Mesenchymal stem cell (in vitro differentiated cells and primary cell): Measurements from ENCODE around the gene MOG.

Source experiments
- DNase-seq: peaks from one replicate; pipeline ENCODE4 v3.0.0-alpha.2; 2013
- H2AFZ ChIP-seq: one replicate; pipeline ENCODE4 v1.6.1; 2013; ENCODE audit warnings: low read depth, mild to moderate bottlenecking, control low read depth, inconsistent platforms, low read length, moderate library complexity
- H2AK5ac ChIP-seq: 2 replicates; pipeline ENCODE4 v1.6.1; 2013; ENCODE audit warnings: low read length, moderate library complexity, mild to moderate bottlenecking, inconsistent platforms; ENCODE audit not compliant: severe bottlenecking
- H2BK120ac ChIP-seq: one replicate; pipeline ENCODE4 v1.6.1; 2013; ENCODE audit warnings: low read depth, mild to moderate bottlenecking, inconsistent platforms, low read length, moderate library complexity
- H2BK12ac ChIP-seq, 2 experiments: one replicate each; pipeline ENCODE4 v1.6.1; 2013; ENCODE audit warnings: inconsistent platforms in 2 of 2, low read length in 2 of 2, mild to moderate bottlenecking in 2 of 2, moderate library complexity in 2 of 2, control low read depth in 1 of 2
- H2BK15ac ChIP-seq: one replicate; pipeline ENCODE4 v1.6.1; 2013; ENCODE audit warnings: mild to moderate bottlenecking, low read depth, inconsistent platforms; ENCODE audit not compliant: poor library complexity, severe bottlenecking
- H2BK5ac ChIP-seq: 2 replicates; pipeline ENCODE4 v1.6.1; 2013; ENCODE audit warnings: low read depth, mild to moderate bottlenecking, low read length, control low read depth, inconsistent platforms; ENCODE audit not compliant: poor library complexity, severe bottlenecking
- H3K14ac ChIP-seq, 2 experiments: one replicate each; pipeline ENCODE4 v1.6.1; 2013; ENCODE audit warnings: inconsistent platforms in 2 of 2, low read length in 2 of 2, control low read depth in 1 of 2, mild to moderate bottlenecking in 1 of 2, moderate library complexity in 1 of 2
- H3K18ac ChIP-seq, 2 experiments: one replicate each; pipeline ENCODE4 v1.6.1; 2013; ENCODE audit warnings: inconsistent platforms in 2 of 2, low read length in 2 of 2, control low read depth in 1 of 2, low read depth in 1 of 2, mild to moderate bottlenecking in 1 of 2
- H3K23ac ChIP-seq, 2 experiments: one replicate each; pipeline ENCODE4 v1.6.1; 2013; ENCODE audit warnings: inconsistent platforms in 2 of 2, low read length in 2 of 2, mild to moderate bottlenecking in 2 of 2, moderate library complexity in 2 of 2, control low read depth in 1 of 2
- H3K27ac ChIP-seq: 2 replicates; pipeline ENCODE4 v1.5.1; 2013; ENCODE audit warnings: mild to moderate bottlenecking, moderate library complexity, low read length, control low read depth, inconsistent platforms; ENCODE audit not compliant: poor library complexity, severe bottlenecking
- H3K27me3 ChIP-seq, 2 experiments: 2 replicates each; pipeline versions ENCODE4 v1.6.1 to v1.7.0; 2013; ENCODE audit warnings: low read length in 2 of 2, mild to moderate bottlenecking in 2 of 2, moderate library complexity in 2 of 2, control low read depth in 1 of 2, inconsistent platforms in 1 of 2; ENCODE audit not compliant: control insufficient read depth in 1 of 2, insufficient read depth in 1 of 2
- H3K36me3 ChIP-seq, 2 experiments: 2 replicates each; pipeline versions ENCODE4 v1.6.1 to v1.7.0; 2013; ENCODE audit warnings: low read length in 2 of 2, control low read depth in 1 of 2, inconsistent platforms in 1 of 2, low read depth in 1 of 2, mild to moderate bottlenecking in 1 of 2; ENCODE audit not compliant: insufficient read depth in 2 of 2, control insufficient read depth in 1 of 2
- H3K4ac ChIP-seq, 2 experiments: one replicate each; pipeline ENCODE4 v1.6.1; 2013; ENCODE audit warnings: inconsistent platforms in 2 of 2, low read length in 2 of 2, mild to moderate bottlenecking in 2 of 2, moderate library complexity in 2 of 2, control low read depth in 1 of 2, low read depth in 1 of 2
- H3K4me1 ChIP-seq: 2 replicates; pipeline ENCODE4 v1.6.1; 2013; ENCODE audit warnings: low read depth, low read length, control low read depth; ENCODE audit not compliant: control insufficient read depth, insufficient read depth
- H3K4me2 ChIP-seq: 2 replicates; pipeline ENCODE4 v1.6.1; 2013; ENCODE audit warnings: low read length, mild to moderate bottlenecking, inconsistent platforms; ENCODE audit not compliant: poor library complexity, severe bottlenecking
- H3K4me3 ChIP-seq, 2 experiments: 2 replicates each; pipeline versions ENCODE4 v1.5.1 to v1.7.0; 2013; ENCODE audit warnings: low read length in 2 of 2, mild to moderate bottlenecking in 2 of 2, control low read depth in 1 of 2, low read depth in 1 of 2; ENCODE audit not compliant: insufficient read depth in 1 of 2
- H3K79me1 ChIP-seq: replicated peaks from 2 replicates; pipeline ENCODE4 v1.6.1; 2013; ENCODE audit warnings: mild to moderate bottlenecking, control low read depth, low read length, inconsistent platforms; ENCODE audit not compliant: poor library complexity, severe bottlenecking
- H3K9ac ChIP-seq: 2 replicates; pipeline ENCODE4 v1.7.0; 2013; ENCODE audit warnings: mild to moderate bottlenecking, low read length, moderate library complexity
- H3K9me3 ChIP-seq: 2 replicates; pipeline ENCODE4 v1.7.0; 2013; ENCODE audit warnings: mild to moderate bottlenecking, low read length; ENCODE audit not compliant: control insufficient read depth
- H4K8ac ChIP-seq: one replicate; pipeline ENCODE4 v1.6.1; 2013; ENCODE audit warnings: inconsistent platforms, mild to moderate bottlenecking, low read length, moderate library complexity
- H4K91ac ChIP-seq: one replicate; pipeline ENCODE4 v1.6.1; 2013; ENCODE audit warnings: mild to moderate bottlenecking, low read length, inconsistent platforms
- WGBS: methylation state at CpG from one replicate; pipeline ENCODE4 v1.1.7; 2013; ENCODE audit warnings: mixed read lengths; 5-methylcytosine and 5-hydroxymethylcytosine counted together

The MOG gene

GRCh38 chr6:29680904-29681303, 24.0 kb downstream of the MOG start, which contains the start of gene ZFP57:
TSS of gene ZFP57 (minus strand) at chr6:29681152. CDS start at chr6:29677003, 4,149 bp downstream.
- Histone ChIP-seq H3K27ac (no peak within 1 kb of the TSS), H3K27me3 (peaks cover 4 to 30% of the 10 kb centered on the region in 2 experiments), H2BK15ac (no peak within 1 kb of the TSS), H4K91ac (no peak within 1 kb of the TSS), H3K36me3 (no peaks in the 10 kb centered on the region), H3K9me3 (peaks cover 7% of the 10 kb centered on the region), H2AK5ac (no peak within 1 kb of the TSS), H4K8ac (no peak within 1 kb of the TSS), H3K4me3 (no peak within 1 kb of the TSS), H3K4ac (no peak within 1 kb of the TSS), H2BK5ac (no peak within 1 kb of the TSS), H3K4me1 (peaks cover 2% of the 10 kb centered on the region), H3K9ac (no peak within 1 kb of the TSS), H3K79me1 (no peaks in the 10 kb centered on the region), H3K4me2 (no peak within 1 kb of the TSS), H2AFZ (no peak within 1 kb of the TSS), H3K23ac (no peak within 1 kb of the TSS), H3K14ac (no peak within 1 kb of the TSS), H2BK120ac (no peak within 1 kb of the TSS), H3K18ac (no peak within 1 kb of the TSS), H2BK12ac (no peak within 1 kb of the TSS)
- 97% methylated on average over 31 of the region's 31 CpGs for WGBS
- no peak for DNase-seq

GRCh38 chr6:29681811-29682210, 24.9 kb downstream of the MOG start:
- 84% methylated on average over 8 of the region's 8 CpGs for WGBS
- Histone ChIP-seq H2AFZ (no peak overlapping the region), H2AK5ac (no peak overlapping the region), H3K4me1 (peaks cover 2% of the 10 kb centered on the region), H4K8ac (no peak overlapping the region), H3K18ac (no peak overlapping the region), H3K14ac (no peak overlapping the region), H3K36me3 (no peaks in the 10 kb centered on the region), H3K4me3 (no peak overlapping the region), H3K4me2 (no peak overlapping the region), H3K27me3 (peaks cover 4 to 31% of the 10 kb centered on the region in 2 experiments), H3K79me1 (no peaks in the 10 kb centered on the region), H3K27ac (no peak overlapping the region), H2BK120ac (no peak overlapping the region), H2BK15ac (no peak overlapping the region), H2BK5ac (no peak overlapping the region), H3K23ac (no peak overlapping the region), H3K4ac (no peak overlapping the region), H3K9me3 (peaks cover 7% of the 10 kb centered on the region), H4K91ac (no peak overlapping the region), H3K9ac (no peak overlapping the region), H2BK12ac (no peak overlapping the region)
- no peak for DNase-seq

- Histone ChIP-seq H3K4me3 (no peak overlapping the region), H3K27ac (no peak overlapping the region), H2AFZ (no peak overlapping the region), H3K4me1 (no peaks in the 10 kb centered on the region), H2AK5ac (no peak overlapping the region), H3K4me2 (no peak overlapping the region), H4K8ac (no peak overlapping the region), H2BK15ac (no peak overlapping the region), H3K79me1 (no peaks in the 10 kb centered on the region), H3K27me3 (peaks cover 4 to 28% of the 10 kb centered on the region in 2 experiments), H2BK5ac (no peak overlapping the region), H3K4ac (no peak overlapping the region), H2BK12ac (no peak overlapping the region), H3K9ac (no peak overlapping the region), H3K36me3 (no peaks in the 10 kb centered on the region), H3K9me3 (peaks cover 7% of the 10 kb centered on the region), H3K14ac (no peak overlapping the region), H4K91ac (no peak overlapping the region), H3K23ac (no peak overlapping the region), H2BK120ac (no peak overlapping the region), H3K18ac (no peak overlapping the region)
- WGBS: 51% methylated on average over 11 of the region's 15 CpGs
- DNase-seq: no peak
These were observed 28.9 kb downstream of the MOG start for GRCh38 chr6:29685718-29686326.

GRCh38 chr6:29694637-29695036, 37.7 kb downstream of the MOG start:
- H3K14ac ChIP-seq: no peak overlapping the region
- H2BK12ac ChIP-seq: no peak overlapping the region
- no peak overlapping the region for H3K4me2 ChIP-seq
- DNase-seq: no peak
- no peaks in the 10 kb centered on the region for H3K36me3 ChIP-seq
- 51% methylated on average over 3 of the region's 3 CpGs for WGBS
- H3K4me3 ChIP-seq: no peak overlapping the region
- peaks cover 5% of the 10 kb centered on the region for H3K9me3 ChIP-seq
- H4K91ac ChIP-seq: no peak overlapping the region
- H4K8ac ChIP-seq: no peak overlapping the region
- no peak overlapping the region for H2AFZ ChIP-seq
- no peak overlapping the region for H2AK5ac ChIP-seq
- peaks cover 0 to 15% of the 10 kb centered on the region in 2 experiments for H3K27me3 ChIP-seq
- no peak overlapping the region for H3K27ac ChIP-seq
- no peak overlapping the region for H2BK5ac ChIP-seq
- no peaks in the 10 kb centered on the region for H3K79me1 ChIP-seq
- H2BK120ac ChIP-seq: no peak overlapping the region
- H3K23ac ChIP-seq: no peak overlapping the region
- no peaks in the 10 kb centered on the region for H3K4me1 ChIP-seq
- no peak overlapping the region for H3K4ac ChIP-seq
- H3K9ac ChIP-seq: no peak overlapping the region
- H3K18ac ChIP-seq: no peak overlapping the region
- no peak overlapping the region for H2BK15ac ChIP-seq
